ENCODE measurements around the gene GPR146.

The GPR146 gene

DNA sequence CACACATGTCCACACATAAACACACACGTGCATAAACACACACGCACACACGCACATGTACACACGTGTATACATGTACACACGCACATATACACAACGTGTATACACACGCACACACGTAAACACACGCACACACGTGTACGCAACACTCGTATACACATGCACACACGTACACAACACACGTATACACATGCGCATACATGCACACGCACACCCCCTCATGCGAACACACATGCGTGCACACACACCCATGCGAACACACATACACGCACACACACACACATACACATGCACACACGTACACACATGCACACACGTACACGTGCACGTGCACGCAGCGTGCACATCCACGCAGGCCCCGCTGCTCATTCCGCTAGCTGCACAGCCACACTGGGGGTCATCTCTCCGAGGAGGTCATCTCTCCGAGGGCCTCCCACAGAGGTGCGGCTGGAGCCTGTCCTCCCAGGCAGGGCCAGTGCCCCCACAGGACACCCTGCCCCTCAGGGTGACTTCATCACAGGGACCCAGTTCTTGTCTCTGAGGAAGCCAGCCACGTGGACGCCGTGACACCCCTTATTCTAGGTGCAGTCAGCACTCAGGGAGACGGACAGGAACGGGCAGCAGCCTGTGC is 35.5 kb upstream of the GPR146 start:
- TF ChIP-seq, protein P1, sequence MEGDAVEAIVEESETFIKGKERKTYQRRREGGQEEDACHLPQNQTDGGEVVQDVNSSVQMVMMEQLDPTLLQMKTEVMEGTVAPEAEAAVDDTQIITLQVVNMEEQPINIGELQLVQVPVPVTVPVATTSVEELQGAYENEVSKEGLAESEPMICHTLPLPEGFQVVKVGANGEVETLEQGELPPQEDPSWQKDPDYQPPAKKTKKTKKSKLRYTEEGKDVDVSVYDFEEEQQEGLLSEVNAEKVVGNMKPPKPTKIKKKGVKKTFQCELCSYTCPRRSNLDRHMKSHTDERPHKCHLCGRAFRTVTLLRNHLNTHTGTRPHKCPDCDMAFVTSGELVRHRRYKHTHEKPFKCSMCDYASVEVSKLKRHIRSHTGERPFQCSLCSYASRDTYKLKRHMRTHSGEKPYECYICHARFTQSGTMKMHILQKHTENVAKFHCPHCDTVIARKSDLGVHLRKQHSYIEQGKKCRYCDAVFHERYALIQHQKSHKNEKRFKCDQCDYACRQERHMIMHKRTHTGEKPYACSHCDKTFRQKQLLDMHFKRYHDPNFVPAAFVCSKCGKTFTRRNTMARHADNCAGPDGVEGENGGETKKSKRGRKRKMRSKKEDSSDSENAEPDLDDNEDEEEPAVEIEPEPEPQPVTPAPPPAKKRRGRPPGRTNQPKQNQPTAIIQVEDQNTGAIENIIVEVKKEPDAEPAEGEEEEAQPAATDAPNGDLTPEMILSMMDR (conservative IDR thresholded peaks at IDR 0.05; ENCODE audit: low read depth, low read length) = no peak
- H3K4me3 ChIP-seq (ENCODE audit: low read depth, low read length) = no peak overlapping the region
- no peak for DNase-seq (ENCODE audit: low read depth)

DNA sequence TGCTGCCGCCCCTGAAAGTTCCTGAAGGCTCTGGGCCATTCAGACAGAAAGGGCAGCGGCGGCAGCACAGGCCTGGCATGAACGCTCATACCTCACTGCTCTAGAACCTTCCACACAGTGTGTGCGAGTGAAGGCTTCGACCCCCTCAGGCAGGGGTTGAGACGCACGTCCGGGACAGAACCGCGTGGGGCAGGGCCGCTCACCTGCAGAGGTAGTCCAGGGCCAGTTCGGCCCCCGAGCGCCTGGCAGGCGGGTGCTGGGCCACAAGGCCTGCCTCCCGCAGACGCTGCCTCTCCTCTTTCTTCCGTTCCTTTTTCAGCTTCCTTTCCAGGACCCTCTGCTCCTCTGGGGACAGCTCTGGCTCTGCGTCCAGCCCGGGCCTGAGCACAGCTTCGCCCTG is 34.6 kb upstream of the GPR146 start:
- H3K4me3 ChIP-seq (ENCODE audit: low read depth, low read length) = no peak overlapping the region
- TF ChIP-seq, protein P1 (conservative IDR thresholded peaks at IDR 0.05; ENCODE audit: low read depth, low read length) = no peak
- DNase-seq (ENCODE audit: low read depth) = no peak

DNA sequence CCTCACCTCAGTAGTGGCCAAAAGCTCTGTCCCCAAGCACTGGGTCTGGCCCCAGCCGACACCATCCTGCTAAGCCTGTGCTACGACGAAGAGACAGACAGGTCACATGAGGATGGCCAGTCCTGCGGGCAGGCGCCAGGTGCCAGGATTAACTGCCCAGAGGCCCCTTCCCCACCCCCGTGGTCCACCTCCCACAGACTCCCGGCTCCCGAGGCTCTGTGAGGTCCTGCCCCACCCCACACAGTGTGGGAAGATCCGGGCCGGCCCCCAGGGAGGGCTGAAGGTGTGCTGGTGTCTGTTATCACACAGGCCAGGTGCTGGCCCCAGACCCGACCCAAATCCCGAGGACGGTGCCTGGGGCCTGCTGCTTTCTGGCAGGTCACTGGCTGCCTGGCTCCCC is 34.1 kb upstream of the GPR146 start:
- DNase-seq (ENCODE audit: low read depth) = no peak
- TF ChIP-seq, protein P1 (conservative IDR thresholded peaks at IDR 0.05; ENCODE audit: low read depth, low read length) = no peak
- no peak overlapping the region for H3K4me3 ChIP-seq (ENCODE audit: low read depth, low read length)

DNA sequence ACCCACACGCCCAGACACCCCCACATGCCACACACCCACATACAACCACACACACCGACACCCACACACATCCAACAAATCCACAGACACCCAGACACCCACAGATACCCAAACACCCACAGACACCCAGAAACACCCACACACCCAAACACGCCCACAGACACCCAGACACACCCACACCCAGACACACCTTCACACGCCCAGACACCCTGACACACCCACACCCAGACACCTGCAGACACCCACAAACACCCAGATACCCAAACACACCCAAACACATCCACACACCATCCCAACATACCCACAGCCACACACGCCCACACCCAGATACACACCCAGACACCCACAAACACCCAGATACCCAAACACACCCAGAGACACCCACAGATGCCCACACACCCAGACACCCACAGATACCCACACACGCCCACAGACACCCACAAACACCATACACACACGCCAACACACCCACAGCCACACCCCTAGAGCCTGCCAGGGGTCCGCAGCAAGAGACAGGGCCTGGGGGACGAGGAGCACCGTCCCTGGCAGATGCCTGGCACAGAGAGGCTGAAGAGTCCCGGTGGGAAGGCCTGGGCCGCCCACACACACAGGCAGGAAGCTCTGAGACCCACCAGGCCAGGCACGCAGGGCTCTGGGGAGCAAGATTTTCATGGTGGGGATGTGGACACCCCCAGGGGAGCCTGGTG is 32.9 kb upstream of the GPR146 start:
- DNase-seq (ENCODE audit: low read depth) = no peak
- no peak overlapping the region for H3K4me3 ChIP-seq (ENCODE audit: low read depth, low read length)
- TF ChIP-seq, protein P1 (conservative IDR thresholded peaks at IDR 0.05; ENCODE audit: low read depth, low read length) = no peak

DNA sequence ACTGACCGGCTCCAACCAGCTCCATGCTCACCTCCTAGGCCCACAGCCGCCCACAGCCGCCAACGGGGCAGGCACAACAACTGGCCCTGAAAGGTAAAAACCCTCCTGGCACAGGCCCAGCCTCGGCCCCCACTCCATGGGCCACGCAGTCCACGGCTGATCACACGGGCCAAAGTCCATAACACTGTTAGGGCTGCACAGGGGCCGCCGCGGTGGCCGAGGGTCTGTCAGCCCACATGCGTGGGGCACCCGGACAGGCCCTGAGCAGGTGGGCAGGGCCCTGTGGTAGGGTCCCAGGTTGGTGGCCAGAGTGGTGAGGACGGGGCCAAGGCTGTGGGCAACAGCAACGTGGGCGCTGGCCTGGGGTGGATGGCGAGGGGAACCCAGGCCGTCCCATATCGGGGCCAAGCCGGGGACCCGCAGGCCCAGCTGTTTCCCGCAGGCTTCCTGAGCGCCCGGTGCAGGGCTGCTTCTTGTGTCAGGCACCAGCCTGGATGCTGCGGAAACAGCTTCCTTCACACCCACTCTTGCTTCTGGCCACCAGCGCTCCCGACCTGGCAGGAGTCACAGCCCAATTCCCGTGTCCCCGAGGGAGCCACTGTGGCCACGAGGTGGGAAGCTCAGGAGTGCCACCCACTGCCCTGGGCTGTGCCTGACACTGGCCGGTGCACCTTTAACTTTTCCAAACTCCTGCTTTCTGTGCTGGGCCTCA is 32.2 kb upstream of the GPR146 start:
- no peak overlapping the region for H3K4me3 ChIP-seq (ENCODE audit: low read depth, low read length)
- DNase-seq (ENCODE audit: low read depth) = no peak
- TF ChIP-seq, protein P1 (conservative IDR thresholded peaks at IDR 0.05; ENCODE audit: low read depth, low read length) = no peak

DNA sequence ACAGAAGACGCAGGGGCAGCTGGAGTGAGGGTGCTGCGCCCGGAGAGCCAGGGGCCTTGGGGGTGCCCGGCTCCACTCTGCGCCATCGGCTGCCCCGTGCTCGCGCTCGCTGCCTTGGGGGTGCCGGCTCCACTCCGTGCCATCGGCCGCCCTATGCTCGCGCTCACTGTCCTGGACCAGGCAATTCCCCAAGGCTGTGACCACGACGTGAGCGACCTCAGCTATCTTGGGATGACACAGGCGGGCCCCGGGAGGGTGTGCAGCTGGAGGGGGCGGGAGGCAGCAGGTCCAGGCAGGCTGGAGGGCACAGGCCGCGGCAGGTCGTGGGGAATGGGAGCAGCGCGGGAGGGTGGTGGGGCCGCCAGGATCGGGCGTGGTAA is 31.6 kb upstream of the GPR146 start:
- TF ChIP-seq, protein P1 (conservative IDR thresholded peaks at IDR 0.05; ENCODE audit: low read depth, low read length) = no peak
- no peak overlapping the region for H3K4me3 ChIP-seq (ENCODE audit: low read depth, low read length)
- no peak for DNase-seq (ENCODE audit: low read depth)
